Activated CD8-positive, alpha-beta T cell treated with anti-CD3 and anti-CD28 coated beads for 36 hours (primary cell): ENCODE results near the gene FAM110D. TPM values are rescaled to one million over a fixed set of nuclear protein-coding genes. Genes with fewer than 3 reads are reported as not detected.
A peak's percentile ranks its signal among the peaks of the same experiment; 100 is the strongest.

Experiments
- ATAC-seq: fragments of 200-7000 bp; cut with Tn5 transposase; one replicate; pipeline ENCODE4 v1.10.0; 2021; ENCODE audit warnings: mild to moderate bottlenecking, moderate library complexity
- CTCF ChIA-PET: fragments of 350-600 bp; sonication (Branson Sonifier 250); formaldehyde crosslinking; loops from one replicate; lab custom pipeline; 2021; ENCODE audit warnings: antibody characterized with exemption; lab: Charles Lee
- POLR2A ChIA-PET: fragments of 350-600 bp; sonication (Branson Sonifier 250); formaldehyde crosslinking; loops from one replicate; lab custom pipeline; 2021; ENCODE audit warnings: antibody characterized with exemption; lab: Charles Lee
- DNase-seq: peaks from one replicate; pipeline ENCODE4 v3.0.0-alpha.2; 2020
- H3K27ac Mint-ChIP-seq: one replicate; pipeline ENCODE4 v1.8.0; 2021; ENCODE audit warnings: mild to moderate bottlenecking, mixed read lengths
- H3K27me3 Mint-ChIP-seq: one replicate; pipeline ENCODE4 v1.8.0; 2021; ENCODE audit warnings: mixed read lengths
- H3K36me3 Mint-ChIP-seq: one replicate; pipeline ENCODE4 v1.8.0; 2021; ENCODE audit warnings: low read depth, mixed read lengths
- H3K4me1 Mint-ChIP-seq: one replicate; pipeline ENCODE4 v1.8.0; 2021; ENCODE audit warnings: low read depth, mixed read lengths
- H3K4me3 Mint-ChIP-seq: one replicate; pipeline ENCODE4 v1.8.0; 2021; ENCODE audit warnings: mild to moderate bottlenecking, moderate library complexity, mixed read lengths
- H3K9me3 Mint-ChIP-seq: one replicate; pipeline ENCODE4 v1.8.0; 2021; ENCODE audit warnings: mixed read lengths
- intact Hi-C: fragments of 100-400 bp; cut with micrococcal nuclease; formaldehyde crosslinking; loops from one replicate; pipeline ENCODE4 v1.10.0; 2022
- total RNA-seq, 2 experiments: library from RNA; stranded (reverse); gene quantifications; one replicate each; pipeline ENCODE4 v1.2.3, GENCODE V29; 2021
- TF ChIP-seq, protein P1 (sequence below): fragments of 200-600 bp; IDR thresholded peaks from one replicate; pipeline ENCODE4 v1.8.0; 2022; ENCODE audit warnings: antibody characterized with exemption, mild to moderate bottlenecking

FAM110D gene
- total RNA-seq, 2 experiments from 2014 or later: not detected

DNA sequence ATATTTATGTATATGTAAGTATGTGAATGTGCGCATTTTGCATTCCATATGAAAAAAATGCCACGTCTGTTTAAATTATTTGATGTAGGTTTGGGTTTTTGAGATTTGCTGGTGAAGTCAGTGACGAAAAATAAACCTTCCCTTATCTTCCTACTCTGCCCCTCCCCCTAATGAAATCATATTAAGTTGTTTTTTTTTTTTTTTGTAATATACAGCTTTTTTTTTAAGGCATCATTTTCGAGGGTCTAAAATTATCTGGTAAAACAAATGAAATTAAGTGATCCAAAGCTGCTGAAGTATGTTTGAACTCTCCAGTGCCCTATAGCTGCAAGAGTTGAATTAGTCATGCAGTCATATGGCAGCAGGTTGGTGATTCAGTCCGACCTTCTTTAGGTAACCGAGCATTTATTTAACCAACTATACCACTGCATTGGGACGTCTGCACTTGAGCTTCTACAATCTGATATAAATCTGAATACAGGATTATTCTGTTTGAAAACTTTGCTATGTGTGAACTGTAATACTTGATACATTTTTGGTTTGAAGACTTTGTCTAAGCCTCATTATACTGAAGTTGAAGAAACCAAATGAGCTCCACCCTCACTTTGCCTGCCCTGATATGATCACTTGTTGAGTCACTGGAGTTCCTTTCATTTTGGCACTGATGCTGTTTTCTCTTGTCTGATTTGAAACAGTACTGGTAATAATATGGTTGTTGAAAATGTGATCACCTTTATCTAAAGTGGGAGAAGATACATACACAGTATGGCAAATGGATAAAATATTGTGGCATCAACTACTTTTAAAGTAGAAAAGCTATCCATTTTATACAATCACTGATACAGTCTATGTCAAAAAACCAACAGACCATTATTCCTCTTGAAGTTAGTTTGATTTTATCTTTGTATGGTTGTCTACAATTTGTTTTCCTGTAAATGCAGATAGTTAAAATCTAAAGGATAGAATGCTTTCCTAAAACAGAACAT, 35.6 kb upstream of the FAM110D start:
- Mint-ChIP-seq H3K27ac (peak overlapping the region; percentile 88), H3K4me1 (peaks cover 62% of the 10 kb centered on the region), H3K36me3 (peaks cover 33% of the 10 kb centered on the region), H3K4me3 (no peak overlapping the region), H3K27me3 (no peaks in the 10 kb centered on the region), H3K9me3 (no peaks in the 10 kb centered on the region)
- intact Hi-C loops: no loop called here
- POLR2A ChIA-PET: interaction anchor here (1.0 to 2.0 kb wide), 3 partner anchors 9 to 35 kb away, joined by 3 to 11 read pairs (median 4); partner anchors contain the start of genes FAM110D and PDIK1L
- DNase-seq (peak; percentile 29), ATAC-seq (peak; percentile 48)
- CTCF ChIA-PET: interaction anchor here (0.9 to 13.9 kb wide), 10 partner anchors 11 to 241 kb away, joined by 3 to 164 read pairs (median 6); partner anchors contain the start of genes CEP85, PDIK1L and ZNF593
- TF ChIP-seq, protein P1, sequence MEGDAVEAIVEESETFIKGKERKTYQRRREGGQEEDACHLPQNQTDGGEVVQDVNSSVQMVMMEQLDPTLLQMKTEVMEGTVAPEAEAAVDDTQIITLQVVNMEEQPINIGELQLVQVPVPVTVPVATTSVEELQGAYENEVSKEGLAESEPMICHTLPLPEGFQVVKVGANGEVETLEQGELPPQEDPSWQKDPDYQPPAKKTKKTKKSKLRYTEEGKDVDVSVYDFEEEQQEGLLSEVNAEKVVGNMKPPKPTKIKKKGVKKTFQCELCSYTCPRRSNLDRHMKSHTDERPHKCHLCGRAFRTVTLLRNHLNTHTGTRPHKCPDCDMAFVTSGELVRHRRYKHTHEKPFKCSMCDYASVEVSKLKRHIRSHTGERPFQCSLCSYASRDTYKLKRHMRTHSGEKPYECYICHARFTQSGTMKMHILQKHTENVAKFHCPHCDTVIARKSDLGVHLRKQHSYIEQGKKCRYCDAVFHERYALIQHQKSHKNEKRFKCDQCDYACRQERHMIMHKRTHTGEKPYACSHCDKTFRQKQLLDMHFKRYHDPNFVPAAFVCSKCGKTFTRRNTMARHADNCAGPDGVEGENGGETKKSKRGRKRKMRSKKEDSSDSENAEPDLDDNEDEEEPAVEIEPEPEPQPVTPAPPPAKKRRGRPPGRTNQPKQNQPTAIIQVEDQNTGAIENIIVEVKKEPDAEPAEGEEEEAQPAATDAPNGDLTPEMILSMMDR: no peak

DNA sequence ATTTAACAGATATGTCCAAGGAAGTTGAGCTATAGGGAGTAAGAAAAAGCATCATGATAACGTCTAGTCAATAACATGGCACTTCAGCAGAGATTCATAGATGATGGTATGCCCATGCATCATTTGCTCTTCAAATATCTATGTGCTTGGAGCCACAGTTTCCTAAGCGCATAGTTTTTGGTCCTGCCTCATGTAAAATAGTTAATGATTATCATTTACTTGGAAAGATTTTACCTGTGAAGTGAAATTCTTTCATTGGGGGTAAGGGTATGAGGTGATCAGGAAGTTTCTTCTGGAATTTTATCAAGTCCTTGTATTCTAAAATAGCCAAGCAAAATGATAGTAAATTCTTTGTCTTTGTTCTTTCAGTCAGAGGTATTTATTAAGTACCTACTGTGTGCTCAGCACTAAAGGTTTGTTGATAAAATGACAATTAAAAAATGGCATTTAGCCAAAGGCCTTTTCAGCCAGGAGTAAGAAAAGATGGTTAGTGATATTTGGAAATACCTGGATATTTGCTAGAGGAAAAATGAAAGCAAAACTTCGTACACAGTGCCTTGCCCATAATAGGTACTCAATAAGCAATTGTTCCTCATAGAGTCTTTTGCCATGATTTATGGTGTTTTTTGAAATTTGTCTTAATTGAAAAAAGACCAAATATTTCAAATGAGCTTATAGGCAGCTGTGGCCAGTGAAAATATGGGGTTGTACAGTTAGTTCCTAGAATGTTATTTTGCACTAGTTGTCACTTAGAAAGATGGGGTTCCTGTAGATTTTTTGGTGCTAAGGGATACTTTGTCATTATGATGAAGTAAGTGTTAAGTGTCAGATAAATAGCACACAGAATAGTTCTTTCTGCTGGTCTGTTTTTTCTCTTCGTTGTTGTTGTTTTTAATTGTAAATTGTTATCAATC, 34.2 kb upstream of the FAM110D start:
- TF ChIP-seq, protein P1: no peak
- intact Hi-C loops: no loop called here
- H3K27ac Mint-ChIP-seq: peak overlapping the region; percentile 17
- no peak for DNase-seq
- no peak for ATAC-seq
- CTCF ChIA-PET: interaction anchor here (1.4 to 13.9 kb wide), 5 partner anchors 12 to 110 kb away, joined by 3 to 164 read pairs (median 15); partner anchors contain the start of genes CEP85 and PDIK1L
- peaks cover 50% of the 10 kb centered on the region for H3K4me1 Mint-ChIP-seq
- POLR2A ChIA-PET: interaction anchor here (1.6 to 2.0 kb wide), 2 partner anchors 13 to 153 kb away, joined by 3 to 11 read pairs; partner anchors contain the start of gene PDIK1L
- H3K4me3 Mint-ChIP-seq: no peak overlapping the region
- peaks cover 23% of the 10 kb centered on the region for H3K36me3 Mint-ChIP-seq
- H3K9me3 Mint-ChIP-seq: no peaks in the 10 kb centered on the region
- peaks cover 2% of the 10 kb centered on the region for H3K27me3 Mint-ChIP-seq

DNA sequence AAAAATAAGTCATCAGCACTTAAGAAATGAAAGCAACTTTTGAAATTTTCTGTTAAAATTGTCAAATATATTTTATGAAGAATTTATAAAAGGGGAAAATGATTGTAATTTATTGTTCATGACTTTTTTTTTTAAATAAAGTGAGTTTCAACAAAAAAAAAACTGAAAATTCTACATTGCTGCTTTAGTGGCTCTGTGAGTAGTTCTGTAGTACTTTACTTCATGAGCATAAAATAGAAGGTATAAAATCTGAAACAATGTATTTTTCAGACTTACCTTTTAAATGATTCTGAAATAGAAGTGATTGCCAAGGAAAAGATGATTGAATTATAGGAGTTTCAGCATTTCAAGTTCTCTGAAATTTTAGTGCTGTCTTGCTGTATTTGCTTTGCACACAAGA, 33.5 kb upstream of the FAM110D start:
- H3K4me3 Mint-ChIP-seq: peak overlapping the region; percentile 71
- peaks cover 43% of the 10 kb centered on the region for H3K4me1 Mint-ChIP-seq
- peak overlapping the region; percentile 22 for H3K27ac Mint-ChIP-seq
- TF ChIP-seq, protein P1: no peak
- intact Hi-C loops: no loop called here
- H3K36me3 Mint-ChIP-seq: peaks cover 16% of the 10 kb centered on the region
- POLR2A ChIA-PET: interaction anchor here (1.6 to 2.7 kb wide), 2 partner anchors 13 to 154 kb away, joined by 3 to 23 read pairs; partner anchors contain the start of gene PDIK1L
- ATAC-seq: no peak
- H3K9me3 Mint-ChIP-seq: no peaks in the 10 kb centered on the region
- H3K27me3 Mint-ChIP-seq: peaks cover 2% of the 10 kb centered on the region
- CTCF ChIA-PET: interaction anchor here (0.7 to 13.9 kb wide), 7 partner anchors 13 to 109 kb away, joined by 3 to 164 read pairs (median 5); partner anchors contain the start of genes CEP85 and ZNF593
- no peak for DNase-seq

DNA sequence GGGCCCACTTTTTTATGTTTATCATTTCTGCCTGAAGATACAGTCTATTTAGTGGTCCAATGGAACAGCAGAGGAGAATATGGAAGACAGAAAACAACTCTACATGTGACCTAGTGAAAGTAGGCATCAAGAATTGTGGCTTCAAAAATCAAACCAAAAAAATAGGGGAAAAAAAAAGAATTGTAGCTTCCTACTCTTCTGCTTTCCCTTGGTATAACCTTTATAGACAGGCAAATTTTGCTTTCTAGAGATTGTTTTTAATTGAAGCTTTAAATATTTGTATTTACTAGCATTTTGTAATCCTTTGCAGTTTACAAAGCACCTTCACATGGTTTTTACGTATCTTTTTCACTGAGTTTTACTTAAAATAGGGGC, 32.9 kb upstream of the FAM110D start:
- intact Hi-C loops: no loop called here
- Mint-ChIP-seq H3K27me3 (peaks cover 2% of the 10 kb centered on the region), H3K9me3 (no peaks in the 10 kb centered on the region), H3K36me3 (peaks cover 15% of the 10 kb centered on the region), H3K4me3 (peak overlapping the region; percentile 71), H3K27ac (peak overlapping the region; percentile 91), H3K4me1 (peaks cover 41% of the 10 kb centered on the region)
- TF ChIP-seq, protein P1: no peak
- POLR2A ChIA-PET: interaction anchor here (0.7 to 2.7 kb wide), 8 partner anchors 10 to 154 kb away, joined by 3 to 23 read pairs (median 6); partner anchors contain the start of gene PDIK1L
- no peak for DNase-seq
- CTCF ChIA-PET: interaction anchor here (0.6 to 13.9 kb wide), 9 partner anchors 8 to 291 kb away, joined by 3 to 164 read pairs (median 3); partner anchors contain the start of gene ZNF593
- no peak for ATAC-seq
